Astrocyte of the spinal cord (primary cell): ENCODE data around the gene SYNCRIP.

Experiments
- DNase-seq: peaks from one replicate; pipeline ENCODE4 v3.0.0; 2011; ENCODE audit warnings: low read depth, low spot score
- H3K4me3 ChIP-seq: 2 replicates; pipeline ENCODE4 v1.5.1; 2011; ENCODE audit warnings: low read depth, mild to moderate bottlenecking, low read length, moderate library complexity
- in situ Hi-C: cut with HindIII; loops from 2 replicates; pipeline ENCODE4 v1.10.0; 2017; ENCODE audit warnings: low sequenced_read_pairs
- TF ChIP-seq, protein P1 (sequence below): IDR thresholded peaks from 2 replicates; pipeline ENCODE4 v1.5.1; 2012; ENCODE audit warnings: low read depth, mild to moderate bottlenecking, low read length, inconsistent platforms

The SYNCRIP gene

DNA sequence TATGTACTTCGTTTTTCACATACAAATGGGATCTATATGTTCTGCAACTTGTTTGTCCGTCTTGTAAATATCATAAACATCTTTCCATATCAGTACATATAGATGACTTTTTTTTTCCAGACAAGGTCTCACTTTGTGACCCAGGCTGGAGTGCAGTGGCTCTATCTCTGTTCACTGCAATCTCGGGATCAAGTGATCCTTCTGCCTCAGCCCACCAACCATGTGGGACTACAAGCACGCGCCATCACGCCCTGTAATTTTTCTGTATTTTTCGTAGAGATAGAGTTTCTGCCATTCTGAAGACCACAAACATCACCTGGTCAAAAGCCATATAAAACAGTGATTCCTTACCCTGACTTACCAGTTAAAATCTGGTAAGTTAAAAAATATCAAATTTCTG lies 37.7 kb upstream of the SYNCRIP start:
- H3K4me3 ChIP-seq: peak overlapping the region; percentile 58
- DNase-seq: no peak
- in situ Hi-C loops: no loop called here
- TF ChIP-seq, protein P1, sequence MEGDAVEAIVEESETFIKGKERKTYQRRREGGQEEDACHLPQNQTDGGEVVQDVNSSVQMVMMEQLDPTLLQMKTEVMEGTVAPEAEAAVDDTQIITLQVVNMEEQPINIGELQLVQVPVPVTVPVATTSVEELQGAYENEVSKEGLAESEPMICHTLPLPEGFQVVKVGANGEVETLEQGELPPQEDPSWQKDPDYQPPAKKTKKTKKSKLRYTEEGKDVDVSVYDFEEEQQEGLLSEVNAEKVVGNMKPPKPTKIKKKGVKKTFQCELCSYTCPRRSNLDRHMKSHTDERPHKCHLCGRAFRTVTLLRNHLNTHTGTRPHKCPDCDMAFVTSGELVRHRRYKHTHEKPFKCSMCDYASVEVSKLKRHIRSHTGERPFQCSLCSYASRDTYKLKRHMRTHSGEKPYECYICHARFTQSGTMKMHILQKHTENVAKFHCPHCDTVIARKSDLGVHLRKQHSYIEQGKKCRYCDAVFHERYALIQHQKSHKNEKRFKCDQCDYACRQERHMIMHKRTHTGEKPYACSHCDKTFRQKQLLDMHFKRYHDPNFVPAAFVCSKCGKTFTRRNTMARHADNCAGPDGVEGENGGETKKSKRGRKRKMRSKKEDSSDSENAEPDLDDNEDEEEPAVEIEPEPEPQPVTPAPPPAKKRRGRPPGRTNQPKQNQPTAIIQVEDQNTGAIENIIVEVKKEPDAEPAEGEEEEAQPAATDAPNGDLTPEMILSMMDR: no peak

DNA sequence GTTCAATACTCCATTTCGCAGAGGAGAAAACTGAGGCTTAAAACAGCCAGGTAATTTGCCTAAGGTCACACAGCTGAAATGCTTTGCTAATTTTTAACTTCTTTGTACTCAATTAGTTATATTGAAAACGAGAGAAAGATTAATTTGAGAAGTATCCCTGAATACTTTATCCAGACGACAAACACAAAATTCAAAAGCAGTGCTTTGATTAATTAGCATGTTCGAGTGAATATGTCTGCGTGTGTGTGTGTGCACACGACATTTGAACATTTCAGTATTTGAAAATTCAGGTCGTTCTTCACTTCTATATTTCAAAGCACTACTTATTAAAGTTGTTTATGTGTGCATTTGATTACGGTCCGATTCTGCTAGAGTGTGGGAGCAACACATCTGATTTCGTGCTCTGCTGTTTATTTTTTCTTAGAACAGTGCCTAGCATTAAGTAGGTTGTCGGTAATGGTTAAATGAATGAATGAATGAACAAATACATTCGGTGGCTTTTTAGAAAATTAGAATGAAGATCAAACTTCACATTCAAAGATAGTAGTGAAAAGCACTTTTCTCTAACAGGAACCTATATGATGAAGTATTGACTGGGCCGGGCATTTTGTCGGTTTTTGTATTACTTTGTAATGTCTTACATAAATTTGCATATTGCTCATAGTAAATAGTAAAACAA lies 36.9 kb upstream of the SYNCRIP start:
- no peak for DNase-seq
- peak overlapping the region; percentile 58 for H3K4me3 ChIP-seq
- TF ChIP-seq, protein P1: no peak
- in situ Hi-C loops: no loop called here

DNA sequence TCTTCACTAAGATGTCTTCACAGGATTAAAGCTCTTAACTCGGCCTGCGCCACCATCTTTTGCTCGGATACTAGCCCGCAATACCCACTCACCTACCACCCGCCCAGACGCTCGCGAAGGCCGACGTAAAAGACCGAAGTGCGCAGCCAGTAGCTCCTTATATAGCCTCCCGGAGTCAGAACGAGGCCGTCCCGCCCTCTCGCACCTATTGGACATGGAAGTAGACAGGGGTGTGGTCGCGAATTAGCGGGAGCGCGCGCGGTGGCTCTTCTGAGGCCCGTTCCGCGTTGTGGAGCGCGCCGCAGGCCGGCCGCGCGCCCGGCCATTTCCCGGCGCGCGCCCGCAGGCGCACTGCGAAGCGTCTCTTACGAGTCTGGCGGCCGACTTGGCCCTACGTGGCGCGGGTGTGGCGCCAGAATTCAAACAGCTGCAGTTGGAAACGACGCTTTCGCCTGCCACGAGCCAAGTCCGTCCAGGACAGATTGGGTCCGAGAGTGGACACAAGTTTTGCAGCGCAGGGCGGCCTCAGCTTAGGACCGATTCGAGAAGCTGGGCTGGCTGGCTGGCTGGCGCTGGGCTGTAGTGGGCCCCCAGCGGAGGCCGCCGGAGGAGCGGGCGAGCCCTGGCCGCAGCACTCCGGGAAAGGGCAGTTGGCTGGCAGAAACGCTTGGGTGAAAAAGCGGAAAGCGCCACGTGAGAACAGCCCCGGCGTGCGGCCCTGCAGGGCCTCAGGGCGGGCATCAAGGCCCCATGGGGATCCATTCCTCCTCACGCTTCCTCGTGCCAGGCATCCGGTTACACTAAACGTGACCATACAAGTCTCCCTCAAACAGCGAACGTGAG lies 36.1 kb upstream of the SYNCRIP start:
- TF ChIP-seq, protein P1: peak; percentile 3
- in situ Hi-C loops: no loop called here
- peak; percentile 99 for DNase-seq

DNA sequence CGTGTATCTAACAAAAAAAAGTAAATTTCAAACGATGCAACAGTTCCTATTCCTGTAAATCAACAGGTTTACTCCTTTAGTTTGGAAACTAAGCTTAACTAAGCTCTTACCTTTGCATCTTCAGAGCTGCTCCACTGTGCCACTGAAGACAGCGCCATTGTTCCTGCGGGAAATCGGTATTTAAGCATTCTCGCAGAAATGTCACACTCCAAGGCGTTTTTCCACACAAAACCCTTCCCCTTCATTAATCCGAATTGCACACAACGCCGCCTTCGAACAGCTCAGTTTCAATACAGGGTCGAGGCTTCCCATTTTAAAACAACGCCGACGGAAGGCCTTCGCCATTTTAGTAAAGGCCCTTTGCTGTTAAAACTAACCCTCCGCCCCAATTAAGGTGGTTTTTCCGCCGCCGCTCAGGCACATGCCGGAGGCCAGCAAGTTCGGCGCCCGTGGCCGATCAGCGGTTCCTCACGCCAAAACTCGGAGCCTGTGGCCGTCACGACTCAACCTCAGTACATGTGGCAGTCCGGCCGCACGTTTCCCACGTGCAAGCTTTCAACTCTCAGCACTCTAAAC lies 35.4 kb upstream of the SYNCRIP start:
- peak overlapping the region; percentile 99 for H3K4me3 ChIP-seq
- in situ Hi-C loops: no loop called here

More for the DNA sequence above, 36.1 kb upstream of the SYNCRIP start:
- peak overlapping the region; percentile 99 for H3K4me3 ChIP-seq

DNA sequence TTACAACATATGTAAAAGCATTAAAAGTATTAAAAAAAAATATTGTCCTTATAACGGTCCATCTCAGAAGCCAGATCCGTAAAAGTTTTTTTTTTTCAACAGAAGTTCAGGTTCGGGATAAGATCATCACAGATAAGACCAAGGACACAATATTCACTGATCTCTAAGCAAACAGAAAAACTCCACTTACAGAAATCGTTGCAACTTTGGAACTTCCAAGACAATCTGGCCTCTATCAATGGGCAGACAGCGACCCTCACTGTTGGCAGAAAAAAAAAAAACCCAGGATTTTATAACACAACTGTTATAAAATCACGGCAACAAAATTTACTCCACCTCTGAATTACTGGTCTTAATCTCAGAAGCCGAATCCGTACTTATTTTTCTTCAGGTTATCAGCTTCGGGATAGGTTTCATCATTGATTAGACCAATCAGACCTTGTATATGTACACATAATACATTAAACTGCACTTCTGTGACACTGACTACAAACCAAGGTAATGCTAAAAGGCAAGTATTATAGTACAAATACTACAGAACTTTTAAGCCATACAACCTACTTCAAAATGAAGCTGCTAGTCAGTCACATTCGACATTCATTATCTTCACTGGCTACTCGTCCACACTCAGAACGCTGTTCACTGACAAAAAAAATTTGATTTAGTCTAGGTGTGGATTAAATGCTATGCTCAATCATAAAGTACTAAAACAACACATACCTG lies 34.7 kb upstream of the SYNCRIP start:
- H3K4me3 ChIP-seq: peak overlapping the region; percentile 99
- TF ChIP-seq, protein P1: peak; percentile 26
- DNase-seq: peak; percentile 37
- in situ Hi-C loops: no loop called here

More for the DNA sequence above, 35.4 kb upstream of the SYNCRIP start:
- DNase-seq: peak; percentile 9
- TF ChIP-seq, protein P1: no peak

DNA sequence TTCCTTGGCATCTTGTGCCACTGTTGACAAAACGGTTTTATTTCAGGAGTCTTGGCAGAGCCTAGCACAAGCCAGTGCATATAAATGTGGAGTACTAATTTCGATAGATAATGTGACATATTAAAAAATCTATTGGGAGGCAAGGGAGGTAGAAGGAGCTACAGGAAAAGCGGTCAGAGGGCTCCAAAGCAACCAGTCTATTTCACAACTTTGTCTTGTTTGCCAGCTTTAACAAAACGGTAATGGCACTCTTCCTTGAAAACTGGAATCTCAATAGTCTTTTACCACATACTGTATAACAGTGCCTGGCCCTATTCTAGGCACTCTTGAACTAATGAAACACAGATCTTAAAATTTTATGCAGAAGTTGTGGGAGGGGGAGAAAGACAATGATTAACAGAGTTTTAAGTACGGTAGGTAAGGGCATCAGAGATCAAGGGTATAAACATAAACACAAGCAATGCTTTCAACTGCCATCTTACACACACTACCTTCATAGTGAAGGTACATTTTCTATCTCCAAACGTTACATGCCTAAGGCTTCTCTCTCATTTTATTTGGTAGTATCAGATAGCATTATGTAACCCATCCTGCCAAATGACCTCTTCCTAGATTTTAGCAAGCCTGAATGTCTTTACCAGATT lies 33.5 kb upstream of the SYNCRIP start:
- peak overlapping the region; percentile 99 for H3K4me3 ChIP-seq
- in situ Hi-C loops: no loop called here

More for the DNA sequence above, 33.5 kb upstream of the SYNCRIP start:
- DNase-seq: no peak
- TF ChIP-seq, protein P1: no peak
